Activated gamma-delta T cell treated with anti-CD3 and anti-CD28 coated beads, Interleukin-2, amount 50 U/mL, for 16 hours (primary cell): ENCODE results near the gene EHHADH.
"Not testable (repeated sequence)": the region's sequence is repeated elsewhere in the genome, so short reads cannot be mapped to it uniquely, and the experiment has no call there.

Experiments used
- DNase-seq: peaks from one replicate; pipeline ENCODE4 v3.0.0-alpha.2; 2020; ENCODE audit warnings: low read depth

EHHADH gene

DNA sequence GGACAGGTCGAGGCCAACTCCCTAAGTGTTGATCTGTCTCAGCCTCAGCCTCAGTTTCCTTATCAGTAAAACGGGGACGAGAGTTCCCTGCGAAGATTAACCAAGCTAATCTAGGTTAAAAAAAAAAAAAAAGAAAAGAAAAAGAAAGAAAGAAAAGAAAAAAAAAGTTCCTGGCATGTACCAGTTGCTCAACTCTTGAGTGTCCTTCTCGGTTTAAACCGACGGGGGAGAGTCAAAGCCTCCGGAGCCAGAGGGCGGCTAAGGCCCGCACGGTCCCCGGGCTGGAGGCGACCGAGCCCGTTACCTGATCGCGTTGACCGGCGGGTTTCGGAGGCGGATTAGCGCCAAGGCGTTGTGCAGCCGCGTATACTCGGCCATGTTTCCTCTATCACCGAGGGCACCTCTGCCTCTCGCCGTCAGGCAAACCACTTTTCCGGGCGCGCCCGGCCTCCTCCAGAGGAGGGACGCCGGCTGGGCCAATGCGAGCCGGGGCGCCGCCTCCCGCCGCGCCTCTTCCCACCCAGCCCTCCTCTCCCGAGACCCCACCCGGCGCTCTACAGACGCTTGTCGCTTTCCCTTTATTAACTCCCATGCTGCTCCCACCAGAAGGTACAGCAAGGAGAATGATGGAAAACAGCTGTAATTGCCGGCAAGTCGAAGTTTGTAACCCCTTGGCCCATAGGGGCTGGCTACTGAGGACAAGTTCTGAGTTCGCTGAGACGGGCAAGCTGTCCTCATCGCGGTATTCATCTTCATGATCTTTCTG lies at the start of gene EHHADH:
Gene EHHADH, minus strand, starts transcription at position 405 of the 766 bp plus-strand sequence. Its CDS starts 27 bp downstream, at position 378.
- peak; percentile 31 for DNase-seq

DNA sequence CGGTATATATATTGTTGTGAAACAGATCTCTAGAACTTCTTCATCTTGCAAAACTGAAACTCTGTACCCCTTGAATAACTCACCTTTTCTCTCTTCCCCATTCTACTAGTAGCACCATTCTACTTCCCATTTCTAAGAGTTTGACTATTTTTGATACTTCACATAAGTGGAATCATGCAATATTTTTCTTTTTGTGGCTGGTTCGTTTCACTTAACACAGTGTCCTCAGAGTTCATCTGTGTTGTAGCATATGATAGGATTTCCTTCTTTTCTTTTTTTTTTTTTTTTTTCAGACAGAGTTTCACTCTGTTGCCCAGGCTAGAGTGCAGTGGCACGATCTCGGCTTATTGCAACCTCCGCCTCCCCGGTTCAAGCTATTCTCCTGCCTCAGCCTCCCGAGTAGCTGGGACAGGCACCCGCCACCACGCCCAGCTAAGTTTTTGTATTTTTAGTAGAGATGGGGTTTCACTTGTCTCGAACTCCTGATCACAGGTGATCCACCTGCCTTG lies 46.1 kb upstream of the EHHADH start:
- DNase-seq: not testable (repeated sequence)

DNA sequence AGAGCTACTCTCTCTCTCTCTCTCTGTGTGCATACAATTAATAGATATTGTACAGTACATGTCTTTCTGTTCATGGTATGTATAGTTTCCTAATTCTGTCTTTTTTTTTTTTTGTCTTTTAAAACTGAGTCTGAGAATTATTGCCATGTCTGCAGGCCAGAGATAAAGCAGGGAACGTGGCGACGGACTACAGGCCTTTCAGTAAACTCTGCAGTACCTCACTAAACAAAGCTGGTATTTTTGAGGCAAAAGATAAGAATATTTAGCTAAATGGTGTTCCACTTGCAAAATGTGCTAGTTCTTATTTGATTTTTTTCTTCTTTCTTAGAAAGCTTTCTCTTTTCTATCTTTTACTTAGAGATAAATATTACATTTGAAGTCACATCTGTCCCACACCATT lies 44.0 kb upstream of the EHHADH start:
- no peak for DNase-seq

DNA sequence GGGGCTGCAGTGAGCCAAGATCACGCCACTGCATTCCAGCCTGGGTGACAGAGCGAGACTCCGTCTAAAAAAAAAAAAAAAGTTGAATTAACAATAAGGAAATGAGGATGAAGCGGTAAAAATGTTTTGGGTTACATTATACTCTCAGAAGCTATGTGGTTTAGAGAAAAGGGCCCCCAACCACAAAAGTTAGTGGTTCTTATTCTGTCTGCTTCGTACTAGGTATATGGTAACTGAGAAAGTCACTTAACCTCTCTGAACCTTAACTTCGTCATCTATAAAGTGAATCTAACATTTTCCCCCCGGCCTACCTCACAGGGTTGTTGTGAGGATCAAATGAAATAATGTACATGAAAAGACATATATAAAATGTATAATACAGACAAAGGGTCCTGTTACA lies 38.4 kb upstream of the EHHADH start:
- no peak for DNase-seq

DNA sequence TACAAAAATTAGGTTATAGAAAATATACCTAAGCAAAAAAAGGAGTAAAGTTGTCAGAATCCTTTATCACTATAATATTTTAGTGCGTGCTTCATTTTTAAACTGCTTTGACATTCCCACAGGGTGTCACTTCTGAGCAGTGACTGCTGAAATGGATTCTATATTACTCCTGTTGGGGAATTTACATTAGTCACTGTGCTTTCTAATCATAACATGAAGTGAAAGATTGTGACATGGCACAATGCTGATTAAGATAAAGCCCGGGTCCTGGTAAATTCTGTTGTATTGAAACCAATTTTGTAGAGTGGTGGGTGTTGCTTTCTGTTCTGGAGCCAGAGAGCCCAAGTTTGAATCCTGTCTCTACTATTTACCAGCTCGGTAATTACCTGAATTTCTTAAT lies 36.4 kb upstream of the EHHADH start:
- DNase-seq: no peak

DNA sequence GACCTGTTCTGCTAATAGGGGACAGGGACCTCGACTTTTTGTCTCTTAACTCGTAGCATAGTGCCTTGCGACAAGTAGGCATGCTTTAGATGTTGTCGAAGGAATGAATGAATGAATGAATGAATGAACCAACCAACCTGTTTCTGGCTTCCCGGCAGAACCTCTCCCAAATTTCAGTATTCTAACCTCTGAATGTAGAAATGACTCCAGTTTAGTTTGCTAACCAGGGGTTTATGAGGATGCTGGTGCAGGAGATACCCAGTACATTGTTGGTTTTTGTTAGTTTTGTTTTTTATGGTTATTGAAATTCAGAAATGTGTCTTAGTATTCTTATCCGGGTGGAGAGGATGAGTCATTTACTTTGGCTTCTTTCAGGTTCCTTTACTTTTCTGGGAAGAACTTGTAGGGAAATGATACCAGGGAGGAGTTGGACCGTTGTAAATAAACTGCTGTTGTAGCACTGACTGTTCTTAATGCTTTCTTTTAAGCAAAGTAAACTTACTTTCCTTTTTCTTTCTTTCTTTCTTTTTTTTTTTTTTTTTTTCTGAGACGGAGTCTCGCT lies 29.6 kb upstream of the EHHADH start:
- DNase-seq: no peak

DNA sequence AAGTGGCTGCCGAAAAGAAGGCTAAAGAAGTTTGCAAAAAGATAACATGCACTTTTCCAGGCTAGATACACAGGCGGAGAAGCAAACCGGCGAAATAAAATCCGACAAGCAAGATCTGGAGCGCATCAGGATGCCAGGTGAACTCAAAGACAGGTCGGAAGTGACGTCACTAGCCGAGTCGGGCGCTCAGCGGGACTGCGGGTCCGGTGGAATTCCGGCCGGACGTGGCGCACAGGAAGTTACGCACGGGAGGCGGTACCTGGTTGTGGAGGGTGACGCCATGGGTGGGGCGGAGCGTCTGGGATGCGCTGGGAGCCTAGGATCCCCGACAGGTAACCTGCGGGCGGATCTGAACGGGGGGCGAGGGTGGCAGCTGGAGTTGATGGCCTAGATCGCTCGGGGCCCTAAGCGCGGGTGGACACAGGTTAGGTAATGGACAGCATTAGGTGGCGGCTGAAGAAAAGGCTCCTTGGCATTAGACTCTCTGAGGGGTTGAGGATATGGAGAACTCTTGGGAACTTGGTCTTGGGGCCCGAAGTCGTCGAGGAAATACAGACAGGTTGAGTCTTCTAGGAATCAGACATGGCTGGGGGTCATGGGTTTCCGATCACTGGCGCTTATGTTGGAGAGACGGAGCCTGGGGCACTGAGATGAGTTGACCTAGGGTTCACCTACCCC lies 29.0 kb upstream of the EHHADH start:
- peak; percentile 87 for DNase-seq

DNA sequence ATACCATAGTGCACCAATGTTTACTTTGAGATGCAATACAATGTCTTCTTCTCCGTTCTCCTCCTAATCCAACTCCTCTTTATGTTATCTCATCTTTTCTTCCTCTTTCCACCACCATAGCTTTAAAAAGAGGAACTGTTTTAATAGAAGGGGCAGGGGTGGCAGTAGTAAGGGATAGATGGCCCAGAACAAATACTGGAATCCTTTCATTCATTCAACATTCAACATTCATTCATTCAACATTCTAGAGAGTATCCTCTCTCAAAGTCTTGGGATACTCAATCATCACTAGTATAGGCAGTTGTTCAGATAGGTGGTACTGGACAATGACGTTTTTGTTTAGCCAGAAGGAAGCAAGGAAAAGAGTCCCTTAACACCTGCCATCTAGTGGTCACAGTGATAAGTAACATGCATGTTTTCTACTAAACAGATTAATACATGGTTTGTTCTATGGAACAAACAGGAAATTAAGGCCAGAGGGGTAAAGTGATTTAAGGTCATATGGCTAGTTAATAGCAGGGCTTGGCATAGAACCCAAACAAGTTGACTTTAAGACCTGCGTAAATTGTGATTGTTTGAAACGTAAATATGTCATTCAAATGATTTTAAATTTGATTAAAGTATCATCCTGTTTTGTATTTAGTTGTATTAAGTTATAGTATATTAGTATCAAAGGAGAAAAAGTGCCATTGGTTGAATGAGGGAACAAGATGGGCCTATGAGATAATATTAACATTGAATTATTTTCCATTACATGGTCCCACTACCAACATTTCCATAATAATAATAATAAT lies 26.9 kb upstream of the EHHADH start:
- DNase-seq: no peak

DNA sequence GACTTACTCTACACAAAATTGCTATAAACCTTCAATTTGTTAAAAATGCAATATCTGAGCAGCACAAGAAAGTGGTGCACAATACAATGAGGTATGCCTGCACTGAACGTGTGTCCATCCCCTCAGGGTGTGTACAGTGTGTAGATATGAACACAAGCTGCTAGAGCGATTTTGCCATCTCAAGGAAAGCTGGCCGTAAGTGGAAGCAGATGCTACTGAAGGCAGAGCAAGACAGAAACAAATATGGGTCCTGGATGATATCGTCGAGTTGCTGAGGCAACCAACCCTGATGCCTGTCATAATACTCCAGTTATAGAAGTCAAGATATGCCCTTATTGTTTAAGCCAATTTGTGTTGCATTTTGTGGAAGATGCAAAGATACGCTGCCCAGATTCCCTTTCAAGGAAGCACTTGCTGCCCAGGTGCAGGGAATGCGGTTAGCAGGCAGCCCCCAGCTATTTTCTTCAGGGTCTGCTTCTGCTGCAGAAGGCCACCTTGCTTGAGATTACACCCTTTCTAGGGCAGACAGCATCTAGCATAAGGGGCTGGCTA lies 25.8 kb upstream of the EHHADH start:
- DNase-seq: no peak

DNA sequence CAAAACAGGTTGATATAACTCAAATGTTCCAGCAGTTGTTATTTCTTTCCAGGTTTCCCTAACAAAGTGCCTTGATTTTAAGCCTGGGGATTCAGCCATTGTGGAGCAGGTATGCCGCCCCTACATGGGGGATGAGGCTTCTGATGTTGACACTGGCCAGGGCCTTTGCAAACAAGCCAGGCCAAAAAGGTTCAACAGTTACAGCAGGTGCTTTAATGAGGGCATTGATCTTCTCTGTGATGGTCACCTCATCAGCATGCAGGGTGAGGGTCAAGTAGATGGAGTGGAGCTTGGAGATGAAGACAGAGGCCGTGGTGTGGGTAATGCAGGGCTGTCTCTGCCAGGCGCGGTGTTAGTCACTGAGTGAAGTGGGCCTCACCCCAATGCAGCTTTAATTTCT lies 22.6 kb upstream of the EHHADH start:
- no peak for DNase-seq

DNA sequence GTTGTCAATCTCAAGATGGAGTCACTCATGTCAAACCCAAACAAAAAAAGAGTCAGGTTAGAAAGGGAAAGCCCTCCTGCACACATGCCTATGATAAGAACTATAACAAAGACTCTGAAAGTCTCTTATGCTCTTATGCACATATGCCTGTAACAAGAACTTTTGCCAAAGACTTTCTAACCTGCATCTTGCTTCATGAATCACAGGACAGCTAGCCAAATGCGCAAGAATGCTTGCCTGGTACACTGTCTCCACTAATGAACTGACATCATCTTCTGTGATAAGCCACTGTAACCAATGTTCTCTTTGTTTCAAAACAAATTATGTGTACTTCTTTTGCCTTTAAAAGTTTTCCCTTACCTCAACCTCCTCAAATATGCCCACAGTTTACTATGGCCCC lies 18.2 kb upstream of the EHHADH start:
- DNase-seq: no peak

DNA sequence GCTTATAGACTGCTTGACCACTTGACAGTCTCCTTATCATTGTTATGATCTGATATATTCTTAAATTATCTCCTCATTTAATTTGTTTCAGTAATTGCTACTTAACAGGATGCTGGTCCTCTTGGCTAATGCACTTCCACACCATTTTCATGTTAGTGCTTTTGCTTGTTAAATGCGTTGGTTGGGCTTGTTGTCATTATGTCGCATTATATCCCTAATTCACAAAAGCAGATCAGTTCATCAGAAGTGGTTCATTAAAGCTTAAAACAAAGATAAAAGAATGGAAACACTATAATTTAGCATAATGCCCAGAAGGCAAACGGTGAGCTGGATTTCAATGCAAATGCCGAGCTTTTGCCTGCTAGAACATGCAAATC lies 17.1 kb upstream of the EHHADH start:
- no peak for DNase-seq

DNA sequence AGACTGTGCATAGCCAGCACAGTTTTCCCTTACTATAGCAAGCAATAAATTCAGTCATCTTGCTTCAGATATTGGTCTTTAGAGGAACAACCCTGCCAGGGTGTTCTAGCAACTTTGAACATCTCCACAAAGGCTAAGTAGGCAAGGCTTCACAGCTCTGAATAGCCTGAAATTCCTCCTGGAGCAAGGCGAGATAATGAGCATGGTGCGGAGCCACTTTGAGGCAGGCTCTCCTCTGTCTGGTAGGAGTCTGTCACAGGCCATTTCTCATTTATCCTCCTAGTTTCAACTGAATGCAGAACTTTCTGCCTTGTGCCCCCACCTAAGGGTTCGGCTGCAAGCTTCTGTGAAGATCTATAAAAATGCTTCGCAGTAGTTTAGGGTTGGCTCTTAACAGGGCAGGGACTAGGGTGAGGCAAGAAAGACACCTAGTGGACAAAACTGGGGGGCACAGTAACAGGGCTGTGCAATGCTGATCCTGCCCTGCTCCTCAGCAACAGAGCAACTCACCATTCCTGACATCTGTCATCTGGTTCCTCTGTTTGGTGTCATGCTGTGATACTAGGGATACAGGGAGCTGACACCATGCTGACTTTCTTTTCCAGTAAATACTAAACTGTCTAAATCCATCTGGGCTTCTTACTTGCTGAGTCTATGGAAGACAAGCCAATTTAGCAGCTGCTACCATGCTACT lies 16.6 kb upstream of the EHHADH start:
- DNase-seq: no peak

DNA sequence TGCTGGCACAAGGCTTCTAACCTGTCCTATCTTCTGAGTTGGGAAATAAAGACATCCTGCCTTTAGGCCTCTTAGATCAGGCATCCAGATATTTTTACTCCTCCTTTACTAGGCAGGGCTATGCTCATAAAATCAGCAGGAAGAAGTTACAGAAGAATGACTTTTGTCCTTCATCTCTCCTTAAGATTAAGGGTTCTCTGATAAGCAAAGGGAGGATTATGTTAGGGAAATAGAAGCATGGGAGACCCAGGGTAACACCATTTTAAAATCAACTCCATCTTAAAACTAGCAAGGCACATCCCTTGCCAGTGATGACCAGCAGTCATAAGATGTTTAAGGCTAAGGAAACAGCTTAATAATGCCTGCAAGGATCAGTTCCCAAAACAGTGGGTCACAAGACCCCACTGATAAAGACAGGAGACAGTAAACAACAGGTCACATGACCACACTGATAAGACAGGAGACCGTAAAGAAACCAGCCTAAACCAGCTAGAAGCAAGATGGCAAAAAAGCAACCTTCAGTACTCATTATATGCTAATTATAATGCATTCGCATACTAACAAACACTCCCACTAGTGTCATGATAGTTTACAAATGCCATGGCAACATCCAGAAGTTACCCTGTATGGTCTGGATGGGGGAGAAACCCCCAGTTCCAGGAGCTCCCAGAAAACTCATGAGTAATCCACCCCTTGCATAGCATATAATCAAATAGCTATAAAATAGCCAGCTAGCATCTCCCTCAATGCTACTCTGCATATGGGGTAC lies 14.5 kb upstream of the EHHADH start:
- no peak for DNase-seq

DNA sequence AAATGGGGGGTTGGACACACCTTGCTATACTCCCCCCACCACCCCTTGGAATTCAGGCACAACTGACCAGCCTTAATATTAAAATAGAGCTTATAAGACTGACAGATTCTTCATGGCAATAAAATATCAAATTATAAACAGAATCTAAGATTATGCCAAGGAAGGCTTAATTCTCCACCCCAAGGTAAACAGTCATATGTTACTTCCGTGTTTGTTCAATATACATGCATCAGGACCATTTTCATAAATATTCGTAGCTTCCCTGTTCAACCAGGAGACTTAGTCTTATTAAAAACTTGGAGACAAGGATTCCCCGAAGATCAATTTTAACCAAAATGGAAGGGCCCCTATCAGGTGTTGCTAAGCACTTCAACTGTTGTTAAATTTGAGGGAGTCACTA lies 13.3 kb upstream of the EHHADH start:
- DNase-seq: no peak

DNA sequence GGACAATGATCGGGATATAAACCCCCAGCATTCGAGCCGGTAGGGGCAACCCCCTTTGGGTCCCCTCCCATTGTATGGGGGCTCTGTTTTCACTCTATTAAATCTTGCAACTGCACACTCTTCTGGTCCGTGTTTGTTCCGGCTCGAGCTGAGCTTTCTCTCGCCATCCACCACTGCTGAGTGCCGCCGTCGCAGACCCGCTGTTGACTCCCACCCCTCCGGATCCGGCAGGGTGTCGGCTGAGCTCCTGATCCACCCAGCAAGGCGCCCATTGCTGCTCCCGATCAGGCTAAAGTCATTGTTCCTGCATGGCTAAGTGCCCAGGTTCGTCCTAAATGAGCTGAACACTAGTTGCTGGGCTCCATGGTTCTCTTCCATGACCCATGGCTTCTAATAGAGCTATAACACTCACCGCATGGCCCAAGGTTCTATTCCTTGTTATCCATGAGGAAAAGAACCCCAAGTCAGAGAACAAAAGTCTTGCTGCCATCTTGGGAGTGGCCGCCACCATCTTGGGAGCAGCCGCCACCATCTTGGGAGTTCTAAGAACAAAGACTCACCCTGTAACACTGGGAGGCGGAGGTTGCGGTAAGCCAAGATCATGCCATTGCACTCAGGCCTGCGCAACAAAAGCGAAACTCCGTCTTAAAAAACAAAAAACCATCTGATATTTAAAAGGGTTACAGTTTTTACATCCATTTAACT lies 11.2 kb upstream of the EHHADH start:
- DNase-seq: no peak

DNA sequence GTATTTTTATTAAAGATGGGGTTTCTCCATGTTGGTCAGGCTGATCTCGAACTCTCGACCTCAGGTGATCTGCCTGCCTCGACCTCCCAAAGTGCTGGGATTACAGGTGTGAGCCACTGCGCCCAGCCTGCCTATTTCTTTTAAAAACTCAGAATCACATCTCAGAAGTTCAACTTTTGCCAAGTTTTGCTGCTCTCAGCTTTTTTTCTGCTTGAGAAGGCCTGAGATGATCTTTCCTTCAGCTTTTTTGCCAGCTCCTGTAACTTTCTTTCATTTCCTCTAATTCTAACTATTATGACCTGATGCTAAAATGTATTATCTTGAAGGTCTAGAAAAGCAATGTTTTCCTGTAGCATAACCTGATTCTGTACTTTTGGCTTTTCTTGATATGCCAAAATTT lies 9.6 kb upstream of the EHHADH start:
- DNase-seq: no peak

DNA sequence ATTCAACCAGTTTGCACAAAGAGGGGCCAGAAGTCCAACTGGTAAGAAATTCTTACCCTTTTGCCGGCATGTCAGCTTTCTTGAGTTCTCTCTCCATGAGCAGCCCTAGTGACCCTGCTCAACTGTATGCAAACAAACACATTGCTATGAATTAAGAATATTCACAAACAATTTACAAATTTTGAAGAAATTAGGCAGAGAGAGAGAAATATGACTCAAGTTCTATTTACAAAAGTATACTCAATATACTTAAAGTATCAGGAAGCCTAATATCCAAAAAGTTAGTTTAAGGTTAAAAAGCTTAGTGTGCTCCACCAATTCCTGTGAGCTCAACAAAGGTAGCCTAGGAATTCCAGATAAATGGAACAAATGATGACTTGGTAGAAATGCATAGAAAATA lies 3.5 kb upstream of the EHHADH start:
- no peak for DNase-seq

DNA sequence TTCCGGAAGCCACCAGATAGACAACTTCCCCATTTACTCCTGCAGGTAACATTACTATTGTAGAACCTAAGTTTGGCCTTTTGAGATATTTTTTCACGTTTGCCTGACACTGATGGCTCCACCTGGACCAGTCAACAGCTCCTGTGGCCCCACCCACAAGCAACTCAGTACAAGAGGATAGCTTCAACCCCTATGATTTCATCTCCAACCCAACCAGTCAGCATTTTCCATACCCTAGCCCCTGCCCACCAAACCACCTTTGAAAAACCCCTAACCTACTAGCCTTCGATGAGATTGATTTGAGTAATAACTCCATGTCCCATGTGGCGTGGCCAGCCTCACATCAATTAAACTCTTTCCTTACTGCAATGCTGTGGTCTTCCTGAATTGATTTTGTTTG lies 950 bp upstream of the EHHADH start:
- no peak for DNase-seq

DNA sequence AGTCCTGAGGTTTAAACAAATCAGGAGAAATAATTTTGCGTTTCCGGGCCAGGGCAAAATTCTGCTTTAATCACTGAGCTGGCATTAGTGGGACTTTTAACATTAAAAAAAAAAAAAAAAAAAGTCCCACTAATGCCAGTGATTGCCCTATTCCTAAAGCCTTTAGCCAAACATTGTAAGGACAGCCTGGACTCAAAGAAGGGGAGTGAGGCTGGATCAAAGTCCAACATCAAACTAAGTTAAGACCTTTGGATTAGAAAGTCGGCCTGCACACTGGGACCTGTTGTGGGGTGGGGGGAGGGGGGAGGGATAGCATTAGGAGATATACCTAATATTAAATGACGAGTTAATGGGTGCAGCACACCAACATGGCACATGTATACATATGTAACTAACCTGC lies 716 bp downstream of the EHHADH start:
- not testable (repeated sequence) for DNase-seq
